Thymus (tissue), 11 donors: ENCODE results near the gene RTN4RL1. TPM values are rescaled to one million over a fixed set of nuclear protein-coding genes. Genes with fewer than 3 reads are reported as not detected.

Experiments
- DNase-seq, 9 donors: peaks; one replicate each; pipeline ENCODE4 v3.0.0-alpha.2; 2013; ENCODE audit warnings: low spot score in 9 of 9, low read depth in 6 of 9, missing footprints in 1 of 9
- H3K27ac ChIP-seq, 2 donors: one replicate each; pipeline ENCODE4 v1.5.1; 2013; ENCODE audit warnings: control low read depth in 1 of 2, low read depth in 1 of 2, low read length in 1 of 2, mild to moderate bottlenecking in 1 of 2, moderate library complexity in 1 of 2
- H3K27me3 ChIP-seq, 2 donors: one replicate each; pipeline ENCODE4 v1.5.1; 2013; ENCODE audit warnings: low read length in 1 of 2; ENCODE audit not compliant: control insufficient read depth in 2 of 2, insufficient read depth in 1 of 2
- H3K36me3 ChIP-seq, 2 donors: one replicate each; pipeline ENCODE4 v1.5.1; 2013; ENCODE audit warnings: low read length in 1 of 2, mild to moderate bottlenecking in 1 of 2, moderate library complexity in 1 of 2; ENCODE audit not compliant: control insufficient read depth in 2 of 2, insufficient read depth in 2 of 2
- H3K4me1 ChIP-seq, 2 donors: one replicate each; pipeline ENCODE4 v1.5.1; 2013; ENCODE audit warnings: low read length in 2 of 2; ENCODE audit not compliant: control insufficient read depth in 2 of 2, insufficient read depth in 2 of 2
- H3K4me3 ChIP-seq, 2 donors: one replicate each; pipeline ENCODE4 v1.5.1; 2013; ENCODE audit warnings: low read length in 2 of 2, control low read depth in 1 of 2, mild to moderate bottlenecking in 1 of 2
- H3K9me3 ChIP-seq, 2 donors: one replicate each; pipeline ENCODE4 v1.5.1; 2013; ENCODE audit warnings: low read length in 1 of 2, mild to moderate bottlenecking in 1 of 2; ENCODE audit not compliant: control insufficient read depth in 2 of 2, insufficient read depth in 1 of 2
- WGBS: extraction: QIAGEN DNeasy Blood & Tissue Kit; methylation state at CpG from one replicate; pipeline ENCODE4 v1.1.7; 2013; 5-methylcytosine and 5-hydroxymethylcytosine counted together
- polyA plus RNA-seq: library from polyadenylated mRNA; stranded (reverse); fragments of 200-250 nt; gene quantifications from one replicate; pipeline ENCODE4 v1.2.3, GENCODE V29; 2013
- total RNA-seq: library from RNA; stranded (reverse); fragments of 120-200 nt; gene quantifications from one replicate; pipeline ENCODE4 v1.2.4, GENCODE V29; 2013
- donor health status: healthy.

Gene RTN4RL1
- total and polyA plus RNA-seq, 2 donors = 0.52 to 0.68 TPM

DNA sequence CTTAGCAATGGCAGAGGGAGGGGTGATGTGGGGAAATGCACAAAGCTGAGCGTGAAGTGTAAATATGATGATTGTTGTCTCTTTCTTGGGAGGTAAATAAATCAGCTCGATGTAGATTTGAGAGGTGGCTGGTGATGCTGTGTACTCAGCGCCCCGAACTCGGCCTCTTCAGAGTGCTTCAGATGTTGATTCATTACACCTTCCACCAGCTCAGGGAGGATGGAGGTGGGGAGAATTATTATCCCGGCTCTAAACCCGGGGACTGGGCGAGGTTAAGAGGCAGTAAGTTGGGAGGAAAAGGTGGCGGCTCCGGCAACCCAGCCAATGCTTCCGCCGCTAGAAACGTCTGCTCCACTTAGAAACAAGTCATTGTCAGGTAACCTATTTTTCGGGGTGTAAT lies 108.8 kb downstream of the RTN4RL1 start:
- no peak overlapping the region for H3K4me3 ChIP-seq
- no peak for DNase-seq
- WGBS = 94% methylated on average over 14 of the region's 14 CpGs

DNA sequence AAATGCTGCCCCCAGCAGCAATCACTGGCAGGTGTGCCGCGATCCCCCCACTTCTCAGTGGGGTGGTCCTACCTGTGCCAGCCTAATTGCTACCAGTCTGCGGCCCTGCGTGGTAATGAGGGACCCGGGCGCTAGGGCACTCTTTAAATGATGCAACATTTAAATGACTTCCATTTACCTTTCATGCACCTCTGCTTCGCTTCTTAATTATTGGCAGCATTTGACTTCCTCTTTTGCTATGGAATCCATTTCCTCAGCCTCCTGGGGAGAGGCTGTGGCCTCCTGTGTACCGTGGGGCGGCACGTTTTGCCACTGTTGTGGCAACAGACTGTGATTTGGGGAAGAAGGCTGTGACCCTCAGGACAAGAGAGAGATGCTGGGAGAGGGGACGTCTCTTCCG lies 109.2 kb downstream of the RTN4RL1 start:
- no peak for DNase-seq
- Histone ChIP-seq H3K4me1 (no peaks in the 10 kb centered on the region), H3K27ac (no peak overlapping the region), H3K9me3 (no peaks in the 10 kb centered on the region), H3K4me3 (no peak overlapping the region), H3K27me3 (peaks cover 8 to 47% of the 10 kb centered on the region in 2 donors), H3K36me3 (no peaks in the 10 kb centered on the region)
- WGBS = 40% methylated on average over 12 of the region's 12 CpGs

More for the DNA sequence above, 108.8 kb downstream of the RTN4RL1 start:
- H3K9me3 ChIP-seq = no peaks in the 10 kb centered on the region
- no peaks in the 10 kb centered on the region for H3K36me3 ChIP-seq
- no peak overlapping the region for H3K27ac ChIP-seq
- peaks cover 6 to 46% of the 10 kb centered on the region in 2 donors for H3K27me3 ChIP-seq
- no peaks in the 10 kb centered on the region for H3K4me1 ChIP-seq

DNA sequence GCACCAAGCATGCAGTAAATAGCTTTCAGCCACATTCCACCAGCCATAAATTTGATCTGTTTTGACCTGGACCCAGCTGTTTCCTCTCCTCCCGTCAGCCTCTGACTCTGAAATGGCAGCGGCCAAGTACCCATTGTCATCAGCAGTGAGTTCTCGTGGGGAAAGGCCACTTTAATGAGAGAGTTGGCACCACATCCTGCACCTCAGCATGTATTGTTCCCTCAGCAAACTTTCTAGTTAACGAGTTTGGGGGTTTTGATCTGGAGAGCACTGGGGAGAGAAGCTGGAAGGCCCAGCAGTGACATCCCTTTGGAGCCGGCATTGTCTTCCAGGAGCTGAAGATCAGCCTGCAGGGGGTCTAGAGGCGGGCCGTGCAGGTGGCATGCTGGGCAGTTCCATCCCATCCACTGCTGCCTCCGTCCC lies 110.5 kb downstream of the RTN4RL1 start:
- H3K4me1 ChIP-seq = no peaks in the 10 kb centered on the region
- DNase-seq = no peak
- H3K9me3 ChIP-seq = no peaks in the 10 kb centered on the region
- WGBS = 56% methylated on average over 8 of the region's 8 CpGs
- peaks cover 8 to 59% of the 10 kb centered on the region in 2 donors for H3K27me3 ChIP-seq
- no peak overlapping the region for H3K27ac ChIP-seq
- H3K36me3 ChIP-seq = no peaks in the 10 kb centered on the region
- no peak overlapping the region for H3K4me3 ChIP-seq

DNA sequence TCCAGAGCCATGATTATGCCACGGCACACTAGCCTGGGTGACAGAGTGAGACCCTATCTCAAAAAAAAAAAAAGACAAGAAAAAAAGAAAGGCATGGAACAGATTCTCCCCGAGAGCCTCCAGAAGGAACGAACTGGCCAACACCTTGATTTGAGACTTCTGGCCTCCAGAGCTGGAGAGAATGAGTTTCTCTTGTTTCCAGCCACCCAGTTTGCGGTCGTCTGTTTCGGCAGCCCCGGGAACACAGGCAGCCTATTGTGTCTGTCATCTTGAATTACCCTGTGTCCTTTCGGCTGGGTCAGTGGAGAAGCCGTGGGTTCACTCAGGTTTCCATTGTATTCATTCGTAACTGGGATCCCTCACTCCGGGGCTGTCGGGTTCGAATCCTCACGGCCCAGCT lies 111.4 kb downstream of the RTN4RL1 start:
- H3K4me1 ChIP-seq = peaks cover 2% of the 10 kb centered on the region in 2 donors
- WGBS = 95% methylated on average over 14 of the region's 14 CpGs
- no peak for DNase-seq
- no peak overlapping the region for H3K4me3 ChIP-seq
- no peak overlapping the region for H3K27ac ChIP-seq
- peaks cover 11 to 68% of the 10 kb centered on the region in 2 donors for H3K27me3 ChIP-seq
- H3K9me3 ChIP-seq = no peaks in the 10 kb centered on the region
- H3K36me3 ChIP-seq = no peaks in the 10 kb centered on the region

DNA sequence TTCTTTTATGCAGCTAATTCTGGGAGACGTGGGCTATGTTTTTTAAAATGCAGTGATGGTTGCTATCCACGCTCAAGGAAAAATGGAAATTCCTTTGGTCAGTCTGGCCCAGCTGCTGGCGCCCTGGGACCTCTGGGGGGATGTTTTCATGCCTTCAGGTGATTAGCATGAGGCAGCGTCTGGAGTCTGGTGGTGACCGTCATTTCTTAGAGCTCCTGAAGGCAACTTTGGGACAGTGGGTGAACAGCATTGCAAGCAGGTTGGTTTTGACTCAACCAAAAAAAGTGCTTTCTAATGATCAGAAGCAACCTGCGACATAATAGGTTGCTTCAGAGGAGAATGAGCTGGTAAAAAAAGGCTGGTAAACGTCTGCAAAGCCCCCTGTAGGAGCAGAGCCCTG lies 113.0 kb downstream of the RTN4RL1 start:
- H3K27me3 ChIP-seq = peaks cover 20 to 81% of the 10 kb centered on the region in 2 donors
- H3K4me3 ChIP-seq = no peak overlapping the region
- no peaks in the 10 kb centered on the region for H3K36me3 ChIP-seq
- WGBS = 81% methylated on average over 7 of the region's 7 CpGs
- peaks cover 6 to 13% of the 10 kb centered on the region in 2 donors for H3K4me1 ChIP-seq
- no peak for DNase-seq
- H3K9me3 ChIP-seq = no peaks in the 10 kb centered on the region
- H3K27ac ChIP-seq = no peak overlapping the region

DNA sequence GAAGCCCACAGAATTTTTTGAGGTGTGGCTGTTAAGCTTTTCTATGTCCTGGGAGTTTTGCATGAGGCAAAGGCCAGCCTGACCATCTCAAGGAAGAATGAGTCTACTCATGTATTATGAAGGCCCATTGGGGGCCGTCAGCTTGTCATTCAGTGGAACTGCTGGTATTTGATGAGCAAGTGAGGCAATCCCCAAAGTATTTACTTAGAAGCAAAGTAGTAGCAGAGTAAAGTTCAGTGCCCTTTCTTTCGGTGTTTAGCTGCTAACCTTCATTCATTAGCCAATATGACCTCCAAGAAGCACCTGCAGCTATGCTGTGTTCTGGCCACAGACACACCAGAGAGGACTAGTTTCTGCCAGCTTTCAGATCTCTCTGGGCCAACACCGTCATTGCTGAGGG lies 115.1 kb downstream of the RTN4RL1 start:
- Histone ChIP-seq H3K36me3 (no peaks in the 10 kb centered on the region), H3K4me3 (no peak overlapping the region), H3K27ac (no peak overlapping the region), H3K27me3 (peaks cover 20 to 89% of the 10 kb centered on the region in 2 donors), H3K4me1 (peaks cover 6 to 16% of the 10 kb centered on the region in 2 donors), H3K9me3 (no peaks in the 10 kb centered on the region)
- no peak for DNase-seq
- WGBS = 95% methylated on average over 3 of the region's 3 CpGs

DNA sequence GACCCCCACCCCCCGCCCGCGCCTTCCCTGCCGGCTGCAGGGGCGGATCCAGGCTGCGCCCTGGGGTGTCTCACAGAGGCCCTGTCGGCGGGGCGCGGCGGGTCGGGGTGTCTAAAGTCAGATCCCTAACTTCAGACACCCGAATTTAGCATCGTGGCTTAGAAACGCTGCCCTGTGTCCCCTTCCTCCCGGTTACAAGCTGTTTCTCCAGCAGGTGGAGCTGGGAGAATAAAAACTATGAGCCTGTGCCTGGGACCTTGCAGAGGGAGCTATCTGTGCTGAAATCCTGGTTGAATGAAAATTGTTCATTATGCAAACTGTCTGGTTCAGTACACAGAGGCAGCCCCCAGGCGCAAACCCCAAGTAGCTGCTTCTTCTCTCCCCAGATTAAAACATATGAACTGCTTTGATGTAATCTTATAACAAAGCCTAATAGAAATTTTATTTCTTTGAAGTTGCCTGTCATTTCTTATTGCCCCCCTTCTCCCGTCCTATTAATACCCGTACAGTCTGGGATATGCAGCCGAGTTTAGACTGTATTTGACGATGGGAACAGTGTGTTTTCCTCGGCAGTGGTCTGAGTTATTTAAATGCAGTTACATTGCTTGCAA lies 116.3 kb downstream of the RTN4RL1 start:
- Histone ChIP-seq H3K27me3 (peaks cover 20 to 93% of the 10 kb centered on the region in 2 donors), H3K4me3 (peak overlapping the region; percentile 2 to 41), H3K4me1 (peaks cover 6 to 16% of the 10 kb centered on the region in 2 donors), H3K9me3 (no peaks in the 10 kb centered on the region), H3K36me3 (no peaks in the 10 kb centered on the region), H3K27ac (no peak overlapping the region)
- peak; percentile 8 to 68 (median 30) for DNase-seq
- 10% methylated on average over 22 of the region's 22 CpGs for WGBS

DNA sequence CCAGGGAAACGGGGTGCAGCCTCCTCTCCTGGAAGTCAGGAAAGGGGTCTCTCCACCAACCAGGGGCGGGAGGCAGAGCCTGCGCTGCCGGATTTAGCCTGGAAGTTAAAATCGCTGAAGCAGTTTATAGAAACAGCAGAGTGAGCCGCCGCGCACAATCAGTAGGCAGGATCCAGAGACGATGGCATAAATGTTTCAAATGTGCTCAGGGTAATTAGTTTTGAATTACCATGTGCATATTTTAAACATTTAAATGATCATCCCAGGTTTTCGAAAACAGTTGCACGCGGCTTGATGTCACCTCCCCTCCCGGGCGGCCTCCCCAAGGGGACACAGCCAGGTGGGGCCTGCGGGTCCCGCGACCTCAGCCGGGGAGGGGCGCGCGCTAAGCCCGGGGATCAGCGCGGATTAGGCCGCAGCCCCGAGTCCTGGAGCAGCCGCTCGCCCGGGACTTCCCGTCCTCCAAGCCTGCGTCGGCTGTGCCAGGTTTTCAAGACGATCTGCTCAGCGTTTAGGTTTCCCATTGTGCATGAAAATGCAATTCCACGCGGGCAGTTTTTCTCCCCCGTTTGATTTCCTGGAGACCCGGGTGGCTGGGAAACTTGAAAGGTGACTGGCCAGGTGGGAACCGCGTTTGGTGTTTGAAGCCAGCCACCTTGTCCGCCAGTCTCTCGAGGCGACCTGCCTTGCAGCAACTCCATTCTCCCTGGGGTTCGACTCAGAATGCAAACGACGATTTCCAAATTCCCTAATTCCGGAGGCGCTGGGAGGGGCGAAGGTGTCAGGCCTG lies 117.0 kb downstream of the RTN4RL1 start:
- H3K36me3 ChIP-seq = no peaks in the 10 kb centered on the region
- 6% methylated on average over 49 of the region's 49 CpGs for WGBS
- peaks cover 20 to 94% of the 10 kb centered on the region in 2 donors for H3K27me3 ChIP-seq
- peak in 2 of 9 donors; percentile 10 to 44 for DNase-seq
- H3K27ac ChIP-seq = no peak overlapping the region
- peaks cover 6 to 16% of the 10 kb centered on the region in 2 donors for H3K4me1 ChIP-seq
- H3K4me3 ChIP-seq = peak overlapping the region; percentile 2 to 41
- no peaks in the 10 kb centered on the region for H3K9me3 ChIP-seq

DNA sequence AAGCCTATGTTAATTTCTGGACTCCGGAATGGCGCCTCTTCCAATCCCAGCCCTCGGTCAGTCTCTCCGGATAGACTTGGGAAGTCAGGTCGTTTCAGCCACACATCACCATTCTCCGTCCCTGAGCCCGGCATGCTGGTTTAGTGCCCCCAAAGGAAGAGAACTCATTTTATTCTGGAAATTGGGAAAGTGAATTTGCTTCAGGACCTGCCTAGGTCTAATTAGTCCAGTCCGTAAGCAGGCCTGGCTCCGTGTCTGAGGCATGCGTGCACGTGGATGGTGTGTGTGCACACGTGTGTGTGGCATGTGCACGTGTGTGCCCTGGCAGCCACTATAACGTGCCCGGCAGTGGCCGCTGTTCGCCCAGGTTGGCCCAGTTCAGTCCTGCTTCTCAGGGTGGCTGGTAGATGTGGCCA lies 117.9 kb downstream of the RTN4RL1 start:
- no peak for DNase-seq
- H3K27me3 ChIP-seq = peaks cover 16 to 88% of the 10 kb centered on the region in 2 donors
- WGBS = 84% methylated on average over 17 of the region's 17 CpGs

More for the DNA sequence above, 117.9 kb downstream of the RTN4RL1 start:
- Histone ChIP-seq H3K4me1 (peaks cover 6 to 16% of the 10 kb centered on the region in 2 donors), H3K36me3 (no peaks in the 10 kb centered on the region), H3K4me3 (no peak overlapping the region), H3K27ac (no peak overlapping the region), H3K9me3 (no peaks in the 10 kb centered on the region)
